Frontal cortex (tissue), 4 donors: ENCODE data around the gene DCT. TPM values are rescaled to one million over a fixed set of nuclear protein-coding genes. Genes with fewer than 3 reads are reported as not detected.
A peak's percentile ranks its signal among the peaks of the same experiment; 100 is the strongest.

Source experiments
- DNase-seq, 2 donors: peaks; one replicate each; pipeline ENCODE4 v3.0.0; 2012; ENCODE audit warnings: low spot score in 2 of 2
- FAIRE-seq: peaks from 2 replicates; lab custom pipeline; 2012; peaks lifted over from hg19 to GRCh38; lab: Jason Lieb, UNC
- total RNA-seq: library from RNA; depleted of rRNA; stranded (reverse); fragments of >200 nt; gene quantifications from one replicate; pipeline ENCODE4 v1.2.3, GENCODE V29; 2014
- donor health status: control.
- donor health status: control.
- donor health status: control.

The DCT gene
- total RNA-seq, 1 donor from 2014 or later: 0.41 TPM

DNA sequence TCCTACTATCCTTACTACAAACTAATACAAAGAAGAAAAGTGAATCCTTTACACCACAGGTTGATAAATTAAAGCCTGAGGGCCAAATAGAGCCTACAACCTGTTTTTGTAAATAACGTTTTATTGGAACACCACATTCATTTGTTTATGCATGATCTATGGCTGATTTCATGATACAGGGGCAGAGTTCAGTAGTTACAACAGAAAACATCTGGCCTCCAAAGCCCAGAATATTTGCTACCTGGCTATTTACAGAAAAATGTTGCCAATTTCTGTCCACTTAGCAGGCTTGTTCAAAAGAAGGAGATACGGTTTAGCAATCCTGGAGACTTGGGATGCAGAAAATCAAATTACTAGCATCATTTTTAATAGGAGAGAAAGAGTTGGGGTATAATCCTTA is 24.1 kb downstream of the DCT start:
- FAIRE-seq (no peak), DNase-seq (no peak)

DNA sequence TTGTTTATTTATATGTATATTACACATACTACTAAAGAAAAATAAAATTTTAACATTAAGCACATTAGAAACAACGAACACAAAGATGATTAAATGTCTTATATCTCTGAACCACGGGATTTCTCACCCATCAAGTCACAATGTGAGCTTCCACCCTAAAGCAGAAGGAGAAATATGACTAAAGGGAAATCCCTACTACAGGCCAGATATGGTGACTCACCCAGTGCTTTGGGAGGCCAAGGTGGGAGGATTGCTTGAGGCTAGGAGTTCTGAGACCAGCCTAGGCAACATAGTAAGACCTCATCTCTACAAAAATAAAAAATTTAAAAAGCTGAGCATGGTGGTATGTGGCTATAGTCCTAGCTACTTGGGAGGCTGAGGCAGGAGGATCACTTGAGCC is 24.6 kb downstream of the DCT start:
- no peak for FAIRE-seq
- DNase-seq: no peak

DNA sequence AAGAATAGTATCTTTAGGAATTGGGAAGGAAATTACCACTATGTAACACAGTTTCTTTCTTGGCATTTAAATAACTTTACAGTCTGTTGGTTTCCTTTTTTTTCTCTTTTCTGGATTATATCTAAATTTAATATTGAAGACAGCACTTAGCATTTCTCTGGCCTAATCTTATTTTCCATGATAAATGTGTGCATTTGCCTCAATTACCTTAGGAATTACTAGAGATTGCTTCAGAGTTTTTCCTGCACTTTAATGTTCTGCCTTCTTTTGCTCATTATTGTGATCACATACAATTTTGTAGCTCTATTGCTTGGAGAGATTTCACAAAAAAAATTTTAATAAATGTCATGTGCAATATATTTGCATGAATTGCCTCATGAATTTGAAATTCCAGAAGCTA is 25.1 kb downstream of the DCT start:
- FAIRE-seq: no peak

DNA sequence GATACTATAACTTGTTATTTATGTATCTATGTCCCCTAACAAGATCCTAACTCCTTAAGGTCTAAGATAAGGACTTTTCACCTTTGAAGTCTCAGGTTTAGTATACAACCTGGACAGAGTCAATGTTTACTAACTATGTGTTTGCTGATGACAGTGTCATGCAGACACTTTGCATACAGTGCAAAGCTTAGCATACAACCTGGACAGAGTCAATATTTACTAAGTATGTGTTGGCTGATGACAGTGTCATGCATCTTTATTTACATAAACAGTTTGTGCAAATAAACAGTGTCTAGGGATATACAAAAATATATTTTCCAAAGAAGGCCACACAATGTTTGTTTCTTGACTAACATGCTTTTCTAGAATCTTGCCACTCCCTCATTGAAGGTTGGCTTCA is 34.7 kb downstream of the DCT start:
- no peak for DNase-seq
- FAIRE-seq: no peak

More for the DNA sequence above, 25.1 kb downstream of the DCT start:
- DNase-seq: no peak

DNA sequence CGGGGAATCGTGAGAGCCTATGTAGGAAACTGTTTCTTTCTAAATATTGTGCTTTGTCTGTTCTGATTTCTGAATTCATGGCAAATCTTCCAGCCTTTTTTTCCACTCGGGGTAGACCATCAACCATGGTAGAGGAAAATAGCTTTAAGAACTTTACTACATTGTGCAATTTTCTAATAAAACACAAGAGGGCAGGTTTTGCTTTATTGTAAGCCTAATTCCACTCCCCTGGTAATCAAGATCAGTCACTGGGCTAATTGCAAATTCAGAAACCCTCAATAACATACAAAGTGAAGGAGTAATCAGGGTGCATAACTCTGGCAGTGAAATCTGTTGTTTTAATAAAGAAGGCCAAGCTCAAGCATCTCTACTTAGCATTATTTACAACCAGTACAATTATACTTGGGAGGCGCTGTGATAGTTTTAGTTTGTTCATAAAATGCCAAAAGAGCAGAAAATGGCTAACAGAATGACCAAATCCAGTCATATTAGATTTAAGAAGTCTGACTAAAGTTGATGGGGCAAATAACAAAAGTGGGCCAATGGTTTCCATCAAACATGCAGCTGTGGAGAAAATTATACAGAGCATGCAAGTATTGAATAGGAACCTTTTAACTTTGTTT is 43.8 kb downstream of the DCT start:
- peak; percentile 90 for FAIRE-seq
- peak; percentile 17 to 33 for DNase-seq

DNA sequence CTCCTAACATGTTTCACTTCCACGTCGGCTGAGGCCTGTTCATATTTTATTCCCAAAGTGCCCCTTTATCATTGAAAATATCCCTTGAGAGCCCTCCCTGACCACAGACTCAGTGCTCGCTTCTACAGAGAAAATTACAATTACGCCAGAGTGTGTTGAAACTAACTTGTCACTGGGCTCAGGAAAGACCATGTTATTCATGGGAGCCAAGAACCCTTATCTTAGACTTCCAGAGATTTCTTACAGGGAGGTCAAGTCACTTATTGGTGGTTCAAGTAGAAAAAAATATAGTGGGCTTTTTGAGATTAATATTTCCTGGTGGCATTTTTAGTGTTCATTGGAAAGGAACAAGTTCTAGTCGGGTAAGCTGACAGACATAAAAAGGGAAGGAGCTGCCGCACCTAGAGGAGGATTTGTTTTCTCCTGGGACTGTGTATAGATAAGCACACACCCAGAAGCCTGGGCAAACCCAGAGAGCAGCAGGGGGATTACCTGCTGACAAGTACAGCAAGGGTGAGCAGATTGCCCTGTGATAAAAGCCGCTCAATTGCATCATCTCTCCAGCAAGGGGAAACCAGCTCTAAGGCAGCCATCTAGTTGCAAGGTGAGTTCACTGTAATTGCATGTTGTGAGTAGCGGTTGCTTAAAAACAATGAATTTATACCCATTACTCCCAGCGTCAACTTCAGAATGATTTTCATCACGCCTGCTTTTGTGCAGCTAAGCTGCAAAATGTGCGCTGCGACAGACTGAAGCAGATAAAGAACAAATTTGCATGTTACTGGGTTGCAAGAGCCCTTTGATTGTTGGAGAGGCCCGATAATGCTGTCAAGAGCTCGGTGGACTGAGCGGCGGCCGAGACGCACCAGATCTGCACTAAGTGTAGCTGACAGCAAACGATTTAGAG is 46.2 kb downstream of the DCT start:
- FAIRE-seq (no peak), DNase-seq (no peak)

DNA sequence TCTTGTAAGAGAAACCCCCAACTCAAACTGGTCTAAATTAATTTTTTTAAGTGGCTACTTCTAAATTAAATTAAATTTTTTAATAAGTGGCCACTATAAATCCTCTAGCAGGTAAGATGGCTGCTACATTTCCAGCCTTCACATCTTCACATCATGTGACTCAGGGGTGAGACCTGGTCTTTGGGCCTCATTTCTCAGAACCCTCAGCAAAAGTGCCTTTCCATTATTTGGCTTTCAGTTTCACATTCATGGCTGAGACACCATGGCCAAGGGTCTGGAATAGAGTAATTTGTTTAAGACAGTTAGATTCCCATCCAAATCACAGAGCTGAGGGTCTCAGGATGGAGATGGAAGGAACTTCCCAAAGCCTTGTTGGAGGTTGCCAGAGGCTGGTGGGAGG is 47.5 kb downstream of the DCT start:
- FAIRE-seq (no peak), DNase-seq (no peak)

DNA sequence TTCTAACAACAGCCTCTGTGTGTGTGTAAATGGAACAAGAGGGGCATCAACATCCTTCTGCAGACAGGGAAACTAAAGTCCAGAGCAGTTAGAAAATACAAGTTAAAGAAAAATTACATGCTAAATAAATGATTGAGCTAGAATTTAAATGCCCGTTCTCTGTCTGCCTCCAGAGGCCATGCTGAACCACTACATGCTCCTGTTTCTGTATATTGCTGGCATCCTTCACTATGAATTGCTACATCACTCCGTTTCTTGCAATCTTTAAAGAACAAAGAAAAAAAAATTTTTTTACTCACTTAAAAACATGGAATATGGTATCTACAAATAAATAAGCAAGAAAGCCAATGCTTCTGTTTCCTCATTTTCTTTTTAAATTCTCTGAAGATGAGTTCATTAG is 47.9 kb downstream of the DCT start:
- FAIRE-seq (no peak), DNase-seq (no peak)

DNA sequence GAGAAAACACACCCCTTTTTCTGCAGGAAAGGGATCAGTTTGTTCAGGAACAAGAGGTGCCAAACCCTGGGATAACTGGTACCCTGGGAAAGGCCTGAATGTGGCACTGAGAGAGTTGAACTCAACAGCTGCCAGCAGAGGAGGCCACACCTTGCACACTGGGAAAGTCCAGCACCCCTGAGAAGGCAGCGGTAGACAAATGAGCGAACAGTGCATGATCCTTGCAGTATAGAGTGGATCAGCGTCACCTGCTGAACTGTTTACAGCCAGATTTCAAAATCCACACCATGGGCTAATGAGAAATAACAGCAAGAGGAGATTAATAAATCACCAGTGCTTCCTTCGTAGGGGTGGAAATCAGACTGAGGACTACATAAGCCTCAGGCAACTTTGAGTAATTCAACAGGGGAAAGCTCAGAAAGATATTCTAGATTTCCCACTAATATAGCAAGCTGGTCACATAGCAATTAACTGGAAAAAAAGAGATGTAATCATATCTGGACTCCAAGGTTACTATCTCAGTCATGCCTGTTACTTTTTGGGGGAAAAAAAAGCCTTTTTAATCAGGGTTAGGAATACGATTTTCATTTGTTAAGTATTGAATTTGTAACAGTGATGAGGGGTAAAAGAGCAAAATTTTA is 52.0 kb downstream of the DCT start:
- DNase-seq (no peak), FAIRE-seq (no peak)

DNA sequence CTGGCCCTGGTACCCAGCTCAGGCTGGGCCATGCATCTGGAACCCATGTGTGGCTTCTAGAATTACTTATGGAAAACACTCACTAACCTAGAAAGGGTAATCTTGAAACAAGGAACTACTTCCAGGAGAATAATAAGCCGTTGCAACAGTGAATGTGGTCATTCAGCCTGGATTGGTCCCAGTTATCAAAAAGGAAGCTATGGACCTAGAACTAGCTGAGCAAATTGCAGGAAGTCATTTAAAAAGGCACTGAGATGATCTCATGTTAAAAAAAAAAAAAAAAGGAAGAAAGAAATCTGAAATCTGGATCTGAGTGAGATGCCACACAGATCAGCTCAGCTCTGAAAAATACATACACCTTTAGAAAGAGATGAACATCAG is 59.6 kb downstream of the DCT start:
- DNase-seq: no peak
- FAIRE-seq: no peak

DNA sequence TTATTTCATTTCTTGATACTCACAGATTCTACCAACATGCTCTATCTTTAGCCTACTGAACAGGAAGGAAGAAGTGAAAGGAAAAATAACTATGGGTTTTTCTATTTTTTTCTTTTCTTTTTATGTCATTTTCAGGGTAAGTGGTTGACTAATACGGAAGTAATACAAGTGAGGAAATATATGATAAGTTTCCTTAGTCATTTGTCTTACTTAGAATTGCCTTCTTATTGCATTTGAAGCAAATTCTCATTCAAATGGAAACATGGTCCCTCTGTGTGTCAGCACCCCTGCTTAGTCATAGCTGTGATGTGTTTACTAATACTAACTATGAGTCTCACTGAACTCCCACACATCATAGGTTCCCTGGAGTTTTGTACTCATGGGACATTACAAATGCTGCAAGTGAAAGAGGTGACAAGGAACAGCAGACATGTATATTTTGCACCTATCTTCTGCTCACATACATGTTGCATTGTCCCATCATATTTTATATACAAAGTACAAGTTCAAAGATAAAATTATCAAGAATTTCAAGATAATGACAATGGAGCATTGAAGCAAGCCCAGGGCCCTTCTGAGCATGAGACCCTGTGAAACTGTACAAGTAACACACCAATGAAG is 60.1 kb downstream of the DCT start:
- FAIRE-seq: no peak
- DNase-seq: no peak

DNA sequence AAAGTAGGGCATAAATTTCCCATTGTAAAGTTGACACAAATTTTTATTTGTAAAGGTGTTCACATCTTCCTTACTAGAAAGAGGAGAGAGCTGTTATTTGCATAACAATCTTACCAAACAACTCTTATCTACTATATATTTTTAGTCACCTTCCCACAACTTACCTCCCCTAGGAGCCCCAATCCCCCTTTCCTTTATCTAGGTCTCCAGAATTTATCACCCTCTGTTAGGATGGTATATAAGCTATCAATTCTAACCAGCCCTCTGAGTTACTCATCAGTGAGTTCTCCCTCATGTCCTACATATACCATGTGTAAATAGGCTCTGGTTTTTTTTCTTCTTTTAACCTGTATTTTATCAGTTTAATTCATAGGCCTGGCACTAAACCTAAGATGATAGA is 62.2 kb downstream of the DCT start:
- FAIRE-seq (no peak), DNase-seq (no peak)

DNA sequence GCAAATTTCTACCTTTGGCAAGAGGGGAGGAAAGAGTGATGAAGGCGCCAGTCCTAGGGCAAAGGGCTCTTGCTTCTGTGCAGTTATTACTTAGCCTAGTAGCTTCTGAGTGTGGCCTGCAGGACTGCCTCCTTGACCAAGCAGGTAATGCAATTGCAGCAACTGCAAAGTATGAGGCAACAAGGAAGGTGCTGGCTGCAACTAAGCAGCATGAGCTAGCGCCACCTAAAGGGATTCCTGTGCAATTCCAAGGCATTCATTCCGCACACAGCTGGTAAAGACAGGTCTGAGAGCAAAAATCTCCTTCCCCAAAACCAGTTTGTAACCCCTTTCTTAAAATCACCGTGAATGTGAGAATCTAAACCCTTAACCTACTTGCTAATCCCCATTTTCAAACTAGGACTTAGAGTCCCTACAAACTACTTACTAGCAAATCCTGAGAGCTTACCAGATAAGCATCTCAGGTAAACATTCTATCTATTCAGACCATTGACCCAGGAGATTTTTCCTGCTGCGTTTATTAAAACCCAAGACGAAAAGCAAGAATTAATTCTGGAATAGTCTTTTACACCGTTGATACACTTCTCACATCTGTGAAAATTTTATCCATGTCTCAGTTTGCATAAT is 62.9 kb downstream of the DCT start:
- FAIRE-seq (no peak), DNase-seq (no peak)

DNA sequence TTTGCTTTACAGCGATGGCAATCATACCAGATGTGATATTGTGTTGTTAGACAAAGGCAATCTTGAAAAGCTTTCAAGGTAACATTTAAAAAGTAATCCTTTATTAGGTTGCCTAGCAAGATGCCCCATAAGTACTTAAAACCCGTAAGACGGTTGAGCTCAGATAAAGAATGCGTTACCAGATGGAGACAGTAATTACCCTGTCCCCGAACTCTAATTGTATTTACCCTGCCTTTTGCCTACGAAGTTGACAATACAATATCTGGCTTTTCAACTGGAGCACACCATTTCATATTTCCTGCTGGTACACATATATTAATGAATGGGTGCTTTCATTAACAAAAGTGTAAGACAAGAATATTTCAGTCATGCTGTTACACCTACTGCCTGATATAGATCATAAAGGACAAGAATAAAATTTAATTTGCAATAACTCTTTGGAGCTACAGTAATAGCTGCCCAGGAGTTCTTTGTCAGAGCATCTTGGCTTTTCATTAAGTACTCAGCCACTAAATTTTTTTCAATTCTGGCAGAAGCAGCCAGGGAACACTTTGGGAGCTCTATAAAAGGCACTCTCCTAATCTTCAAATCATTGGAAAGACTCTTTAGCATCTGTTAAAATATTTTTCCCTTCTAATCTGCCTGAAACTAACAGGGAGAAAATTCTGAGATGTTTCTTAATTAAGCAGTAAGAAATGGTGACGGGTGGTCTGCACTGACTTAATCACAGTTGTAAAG is 63.8 kb downstream of the DCT start:
- no peak for DNase-seq
- no peak for FAIRE-seq

DNA sequence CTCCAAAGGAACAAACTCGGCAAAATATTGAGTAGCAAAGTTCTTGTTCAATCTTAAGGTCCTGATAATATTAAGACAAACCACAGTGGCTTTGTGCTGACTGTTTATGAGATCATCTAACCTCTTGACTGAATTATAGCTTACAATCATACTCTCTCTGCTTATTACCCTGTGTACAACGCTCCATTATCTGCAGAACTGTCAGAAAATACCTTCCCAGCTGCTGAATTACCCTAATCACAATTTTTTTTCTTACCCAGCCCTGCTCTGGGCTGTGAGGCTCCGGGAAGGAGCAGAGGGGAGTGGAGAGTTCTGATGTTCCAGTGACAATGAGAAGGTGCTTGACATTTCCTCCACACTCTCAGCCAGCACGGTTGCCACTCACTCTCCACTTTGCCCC is 64.8 kb downstream of the DCT start:
- DNase-seq: no peak
- no peak for FAIRE-seq

DNA sequence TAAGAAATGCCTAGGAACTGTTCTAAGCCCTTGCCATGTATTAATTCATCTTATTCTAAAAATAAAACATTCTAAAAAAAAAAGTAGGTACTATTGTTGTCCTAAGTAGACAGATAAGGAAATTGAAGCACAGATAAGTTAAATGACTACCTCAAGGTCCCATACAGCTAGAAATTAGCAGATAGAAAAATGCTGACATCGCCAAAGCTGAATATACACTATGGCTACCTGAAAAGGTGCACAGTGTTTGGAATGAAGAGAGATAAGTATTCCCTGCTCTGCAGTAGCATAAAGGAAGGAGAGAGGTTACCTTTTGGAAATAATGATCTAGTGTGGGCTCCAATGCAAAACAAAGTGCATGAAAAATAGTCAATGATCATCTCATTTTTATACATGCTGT is 65.3 kb downstream of the DCT start:
- FAIRE-seq: no peak

DNA sequence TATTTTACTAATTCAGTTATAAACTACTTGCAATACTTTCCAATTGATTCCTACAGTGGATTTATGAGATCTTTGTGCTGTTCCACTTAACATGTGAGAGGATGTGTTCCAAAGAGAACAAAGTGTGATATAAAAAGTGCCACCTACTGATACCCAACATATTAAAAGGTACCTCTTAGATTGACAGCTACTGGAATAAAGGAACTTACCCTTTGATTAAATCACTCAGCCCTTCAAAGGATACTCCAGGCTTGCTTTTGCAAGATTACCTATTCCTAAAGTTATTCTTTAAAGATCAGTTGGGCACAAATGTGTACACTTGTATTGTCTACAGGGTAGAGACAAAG is 65.9 kb downstream of the DCT start:
- no peak for DNase-seq
- no peak for FAIRE-seq

More for the DNA sequence above, 65.3 kb downstream of the DCT start:
- no peak for DNase-seq

DNA sequence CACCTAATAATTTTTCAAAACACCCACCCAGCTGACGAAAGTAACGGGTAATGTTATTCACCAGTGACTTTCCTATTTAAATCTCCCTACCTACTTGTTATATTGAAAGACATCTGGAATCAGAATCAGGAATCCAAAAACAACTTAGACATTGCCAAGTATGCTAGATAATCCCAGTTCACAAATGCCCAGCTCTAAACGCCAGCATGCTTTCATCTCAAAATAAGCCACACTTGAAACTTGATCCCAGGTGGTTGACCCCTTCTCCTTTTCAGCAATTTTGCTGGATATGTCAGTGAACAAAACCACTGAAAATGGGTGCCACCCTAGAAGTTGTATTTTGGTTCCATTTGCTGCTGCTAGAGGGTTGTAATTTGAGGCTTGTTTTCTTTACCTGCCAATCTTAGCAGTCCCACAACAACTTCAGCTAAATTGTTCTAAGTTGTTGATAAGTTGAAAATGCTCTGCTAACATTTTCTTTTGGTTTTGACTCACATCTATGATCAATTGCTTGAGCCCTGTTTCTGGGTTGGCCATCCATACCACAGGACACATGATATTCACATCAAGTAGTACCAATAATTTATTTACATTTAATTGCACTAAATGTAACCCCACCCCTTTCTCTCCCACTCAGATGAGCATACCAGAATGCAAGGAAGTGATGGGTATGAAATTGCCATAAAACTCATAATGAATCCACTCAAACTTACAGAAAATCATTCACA is 66.4 kb downstream of the DCT start:
- DNase-seq: no peak
- no peak for FAIRE-seq

DNA sequence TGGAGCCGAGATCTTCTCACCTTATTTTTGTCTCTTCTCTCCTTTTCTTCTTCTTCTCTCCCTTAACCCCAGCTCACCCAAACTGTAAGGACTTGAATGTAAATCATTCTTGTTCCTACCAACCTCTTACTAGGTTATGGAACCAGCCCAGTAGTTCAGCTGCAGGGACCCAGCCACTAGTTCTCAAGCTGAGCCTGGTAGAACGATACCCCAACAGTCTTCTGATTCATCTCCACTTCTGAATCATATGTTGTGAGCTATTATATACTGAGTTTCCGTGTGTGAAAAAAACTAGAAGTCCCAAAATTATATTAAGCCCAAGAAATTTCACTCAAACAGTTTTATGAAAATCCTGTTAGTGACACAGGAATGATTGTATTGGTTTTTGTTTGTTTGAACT is 67.7 kb downstream of the DCT start:
- FAIRE-seq: no peak
- DNase-seq: no peak
